ENCODE measurements around the gene SORCS2.

SORCS2 gene

DNA sequence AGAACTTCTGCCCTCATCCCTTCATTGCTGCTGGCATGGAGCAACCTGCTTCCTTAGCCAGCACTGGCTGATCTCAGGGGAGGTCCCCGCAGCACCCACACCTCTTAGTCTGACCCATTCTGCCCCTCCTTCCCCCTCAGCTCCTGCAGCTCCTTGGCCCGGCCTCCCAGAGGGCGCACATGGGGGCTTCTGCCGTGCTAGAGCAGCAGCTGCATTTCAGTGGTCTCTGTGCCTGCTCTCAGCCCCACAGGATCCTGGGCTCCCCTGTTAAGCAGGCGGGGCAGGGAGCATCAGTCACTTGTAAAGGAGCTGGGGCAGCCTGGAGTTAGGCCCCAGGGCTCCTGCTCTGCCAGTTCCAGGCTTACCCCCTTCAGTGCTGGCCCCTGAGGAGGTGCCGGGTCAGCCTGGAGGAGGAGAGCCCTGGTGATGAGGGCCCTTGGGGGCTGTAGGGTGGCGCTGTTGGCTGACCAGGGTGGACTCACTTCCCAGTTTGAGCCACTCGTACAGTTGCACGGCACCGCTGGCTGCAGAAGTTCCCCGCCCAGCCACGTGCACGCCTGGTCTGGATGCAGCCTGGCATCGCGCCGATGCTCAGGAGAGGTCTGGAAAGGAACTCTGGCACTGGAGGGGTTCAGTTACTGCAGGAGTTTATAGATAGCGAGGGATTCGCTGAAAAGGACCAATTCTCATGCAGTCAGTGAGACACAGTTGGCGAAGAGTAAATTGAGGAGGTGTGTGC is 327.5 kb downstream of the SORCS2 start:
- DNase-seq: no peak

- DNase-seq: no peak
Measured at GRCh38 chr4:7521666-7522065, 329.3 kb downstream of the SORCS2 start.

DNA sequence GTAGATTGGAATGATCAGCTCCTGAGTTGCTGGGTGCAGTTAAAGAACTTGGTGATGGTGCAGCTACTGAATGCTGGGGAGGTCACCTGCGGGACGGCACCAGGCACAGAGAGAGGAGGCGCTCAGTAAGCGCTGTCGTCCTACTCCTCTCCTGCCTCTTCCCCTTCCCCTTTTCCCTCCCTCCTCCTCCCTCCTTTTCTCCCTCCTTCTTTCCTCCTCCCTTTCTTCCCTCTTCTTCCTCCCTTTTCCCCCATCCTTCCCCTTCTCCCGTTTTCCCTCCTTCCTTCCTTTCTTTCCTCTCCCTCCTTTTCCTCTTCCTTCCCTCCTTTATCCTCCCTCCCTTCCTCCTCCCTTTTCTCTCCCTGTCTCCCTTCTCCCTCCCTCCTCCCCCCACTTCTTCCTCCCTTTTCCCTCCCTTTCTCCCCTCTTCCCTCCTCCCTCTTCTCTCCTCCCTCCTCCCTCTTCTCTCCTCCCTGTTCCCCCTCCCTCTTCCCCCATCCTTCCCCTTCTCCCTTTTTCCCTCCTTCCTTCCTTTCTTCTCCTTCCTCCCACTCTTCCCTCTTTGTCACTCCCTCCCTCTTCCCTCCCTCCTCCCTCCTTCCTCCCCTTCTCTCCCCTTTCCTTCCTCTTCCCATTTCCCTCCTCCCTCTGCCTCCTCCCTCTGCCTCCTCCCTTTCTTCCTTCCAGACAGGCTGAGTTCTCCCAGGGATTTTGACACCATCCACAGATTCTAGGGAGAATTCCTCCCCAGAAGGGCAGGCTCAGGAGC is 330.3 kb downstream of the SORCS2 start:
- no peak for DNase-seq

GRCh38 chr4:7523526-7523925 is 331.2 kb downstream of the SORCS2 start:
- no peak for DNase-seq

DNA sequence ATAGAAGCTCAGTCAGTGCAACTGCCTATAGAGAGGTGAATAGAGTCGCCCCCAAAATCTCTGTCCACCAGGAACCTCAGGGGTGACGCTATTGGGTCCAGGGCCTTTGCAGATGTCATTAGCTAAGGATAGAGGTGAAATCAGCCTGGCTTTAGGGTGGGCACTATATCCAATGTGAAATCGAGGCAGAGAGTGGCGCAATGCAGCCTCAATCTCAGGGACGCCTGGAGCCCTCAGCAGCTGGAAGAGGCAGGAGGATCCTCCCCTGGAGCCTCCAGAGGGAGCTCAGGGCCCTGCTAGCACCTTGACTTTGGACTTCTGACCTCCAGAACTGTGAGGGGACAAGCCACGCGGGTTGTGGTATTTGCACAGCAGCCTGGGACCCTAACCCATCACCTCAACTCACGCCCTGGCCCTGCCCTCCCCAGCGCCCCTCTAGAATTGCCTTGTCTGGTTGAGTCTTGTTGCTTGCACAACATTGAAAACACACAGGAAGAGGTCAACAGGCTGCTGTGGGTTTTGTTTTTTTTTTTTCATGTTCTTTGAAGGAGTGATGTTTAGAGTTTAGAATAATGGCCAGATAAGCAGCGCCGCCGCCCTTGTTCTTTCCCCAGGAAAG is 331.8 kb downstream of the SORCS2 start:
- no peak for DNase-seq

GRCh38 chr4:7524843-7525242 is 332.5 kb downstream of the SORCS2 start:
- DNase-seq: no peak

DNA sequence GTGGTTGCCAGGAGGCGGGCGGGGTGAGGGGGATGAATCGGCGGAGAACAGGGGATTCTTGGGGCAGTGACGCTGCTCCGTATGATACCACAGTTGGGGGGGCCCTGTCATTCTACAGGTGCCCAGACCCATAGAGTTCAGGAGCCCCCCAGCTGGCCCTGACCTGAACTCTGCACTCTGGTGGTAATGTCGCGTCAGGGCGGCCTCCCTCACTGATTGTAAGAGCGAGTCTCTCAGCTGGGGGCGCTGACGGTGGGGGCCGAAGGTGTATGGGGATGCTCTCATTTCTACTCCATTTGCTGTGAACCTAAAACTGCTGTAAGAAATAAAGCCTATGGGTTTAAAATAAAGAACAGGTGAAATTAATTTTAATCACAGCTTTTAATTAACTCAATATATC is 334.2 kb downstream of the SORCS2 start:
- no peak for DNase-seq

GRCh38 chr4:7526929-7527535 is 334.7 kb downstream of the SORCS2 start:
- DNase-seq: no peak

GRCh38 chr4:7529368-7530080 is 337.2 kb downstream of the SORCS2 start:
- no peak for DNase-seq

- no peak for DNase-seq
Measured at GRCh38 chr4:7530082-7530481, 337.7 kb downstream of the SORCS2 start.

- no peak for DNase-seq
Measured at GRCh38 chr4:7530932-7531639, 338.7 kb downstream of the SORCS2 start.

DNA sequence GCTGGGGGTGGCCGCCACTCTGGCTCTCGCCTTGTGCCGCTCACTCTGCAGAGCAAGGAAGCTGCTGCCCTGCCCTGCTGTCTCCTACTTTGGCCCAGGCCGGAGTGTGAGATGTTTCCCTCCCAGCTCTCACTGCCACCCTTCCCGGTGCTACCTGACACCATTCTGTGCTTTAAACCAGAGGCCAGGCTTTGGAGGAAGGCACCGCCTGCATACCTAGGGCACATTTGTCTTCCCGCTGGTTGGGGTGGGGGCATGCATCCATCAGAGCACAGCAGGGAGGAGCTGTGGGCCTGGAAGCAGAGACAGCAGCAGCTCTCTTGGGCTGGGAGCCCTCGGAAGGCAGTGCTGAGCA is 339.3 kb downstream of the SORCS2 start:
- no peak for DNase-seq

- no peak for DNase-seq
Measured at GRCh38 chr4:7532043-7532442, 339.7 kb downstream of the SORCS2 start.

DNA sequence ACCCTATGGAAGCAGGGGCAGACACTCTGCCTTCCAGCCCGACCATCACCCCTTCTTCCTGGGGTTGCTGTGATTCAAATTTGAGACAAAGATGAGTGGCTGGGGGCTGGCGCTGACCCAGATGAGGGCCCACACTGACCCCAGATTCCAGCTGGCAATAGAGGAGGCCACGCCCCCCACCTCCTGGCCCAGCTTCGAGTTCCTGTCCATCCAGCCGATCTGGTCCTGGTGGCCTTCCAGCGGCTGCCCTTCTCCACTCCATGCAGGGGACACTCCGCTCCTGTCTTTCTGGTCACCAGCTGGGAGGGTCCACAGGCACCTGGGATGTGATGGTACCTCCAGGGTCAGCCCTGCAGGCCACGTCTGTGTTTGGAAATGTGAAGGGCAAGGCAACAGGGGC is 340.9 kb downstream of the SORCS2 start:
- DNase-seq: no peak

DNA sequence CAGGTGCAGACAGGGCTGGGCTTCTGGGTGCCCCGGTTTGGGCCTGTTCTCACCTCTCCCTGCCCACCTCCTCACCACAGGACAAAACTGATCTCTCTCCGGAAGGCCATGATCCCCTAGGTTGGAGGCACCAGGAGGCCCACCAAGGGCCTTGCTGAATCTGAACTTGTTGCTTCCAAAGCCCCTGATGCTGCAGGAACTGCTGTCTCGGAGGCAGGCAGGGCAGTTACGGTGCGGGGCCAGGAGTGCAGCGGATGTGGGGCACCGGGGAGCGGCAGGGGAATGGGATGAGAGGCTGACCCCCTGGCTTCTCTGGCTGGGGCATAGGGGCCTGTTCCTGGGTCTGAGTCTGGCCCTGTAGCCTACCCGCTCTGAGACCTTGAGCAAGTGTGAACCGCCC is 342.8 kb downstream of the SORCS2 start:
- no peak for DNase-seq

GRCh38 chr4:7535619-7536018 is 343.3 kb downstream of the SORCS2 start:
- no peak for DNase-seq

GRCh38 chr4:7536876-7537275 is 344.5 kb downstream of the SORCS2 start:
- no peak for DNase-seq

DNA sequence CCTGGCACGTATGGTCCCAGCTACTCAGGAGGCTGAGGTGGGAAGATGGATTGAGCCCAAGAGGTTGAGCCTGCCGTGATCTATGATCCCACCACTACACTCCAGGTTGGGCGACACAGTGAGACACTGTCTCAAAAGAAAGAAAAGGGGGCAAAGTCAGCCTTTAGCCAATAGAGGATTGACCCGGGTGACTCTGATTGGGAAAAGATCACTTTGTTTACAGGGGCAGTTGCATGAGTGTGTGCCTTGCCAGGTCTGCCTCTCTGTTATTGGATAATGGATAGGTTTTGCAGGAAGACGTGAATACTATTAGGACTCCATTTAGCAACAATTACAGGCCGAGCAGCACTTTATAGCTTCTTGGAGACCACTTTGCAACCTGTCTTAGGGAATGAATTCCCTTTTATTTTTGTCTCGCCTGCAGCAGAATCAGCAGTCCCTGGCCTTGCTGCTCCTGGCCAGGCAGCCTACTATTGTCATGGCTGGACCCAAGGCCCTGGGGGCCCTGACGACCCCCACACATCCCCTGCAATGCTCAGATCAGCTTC is 345.6 kb downstream of the SORCS2 start:
- no peak for DNase-seq

- no peak for DNase-seq
Measured at GRCh38 chr4:7538518-7538917, 346.2 kb downstream of the SORCS2 start.

DNA sequence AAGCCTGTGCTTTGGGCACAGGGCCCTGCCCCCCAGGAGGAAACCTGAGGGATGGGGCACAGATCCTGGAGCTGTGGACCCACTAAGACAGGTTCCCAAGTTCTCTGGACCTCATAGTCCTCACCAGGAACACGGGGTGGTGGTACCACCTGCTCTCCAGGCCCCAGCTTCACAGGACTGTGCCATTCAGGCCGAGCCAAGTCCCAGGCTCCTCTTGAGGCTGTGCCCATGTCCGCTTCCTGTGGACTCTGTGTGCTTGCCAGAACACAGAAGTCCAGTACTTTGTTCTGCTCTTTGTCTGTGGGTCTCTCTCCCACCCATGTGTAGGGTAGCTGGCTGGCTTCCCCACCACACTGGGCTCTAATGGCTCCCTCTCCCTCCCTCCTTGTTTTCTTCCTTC is 346.8 kb downstream of the SORCS2 start:
- DNase-seq: no peak

GRCh38 chr4:7539659-7540058 is 347.3 kb downstream of the SORCS2 start:
- peak in 1 of 2 donors; percentile 18 for DNase-seq

GRCh38 chr4:7540206-7540605 is 347.9 kb downstream of the SORCS2 start:
- no peak for DNase-seq
